Measurements from ENCODE around the gene FUT4.
"Not testable (repeated sequence)": the region's sequence is repeated elsewhere in the genome, so short reads cannot be mapped to it uniquely, and the experiment has no call there.

FUT4 gene

DNA sequence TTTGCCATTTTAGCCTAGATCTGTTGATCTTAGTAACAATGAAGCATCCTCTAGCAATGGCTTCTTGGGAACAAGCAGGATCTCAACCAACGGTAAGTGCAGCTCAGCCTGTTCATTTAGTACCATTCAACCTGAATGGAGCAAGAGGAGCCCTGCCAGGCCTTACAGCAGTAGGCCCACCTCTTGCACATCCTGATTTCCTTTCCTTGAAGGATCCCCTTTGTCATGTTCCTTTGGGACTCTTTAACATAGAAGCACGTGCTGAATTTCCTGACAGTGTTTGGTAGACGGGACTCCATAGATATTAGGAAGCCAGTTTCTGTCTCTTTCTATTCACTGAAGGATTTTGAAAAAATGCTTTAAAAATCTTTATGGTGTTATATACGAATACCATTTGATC lies 25.0 kb downstream of the FUT4 start:
- DNase-seq = no peak

DNA sequence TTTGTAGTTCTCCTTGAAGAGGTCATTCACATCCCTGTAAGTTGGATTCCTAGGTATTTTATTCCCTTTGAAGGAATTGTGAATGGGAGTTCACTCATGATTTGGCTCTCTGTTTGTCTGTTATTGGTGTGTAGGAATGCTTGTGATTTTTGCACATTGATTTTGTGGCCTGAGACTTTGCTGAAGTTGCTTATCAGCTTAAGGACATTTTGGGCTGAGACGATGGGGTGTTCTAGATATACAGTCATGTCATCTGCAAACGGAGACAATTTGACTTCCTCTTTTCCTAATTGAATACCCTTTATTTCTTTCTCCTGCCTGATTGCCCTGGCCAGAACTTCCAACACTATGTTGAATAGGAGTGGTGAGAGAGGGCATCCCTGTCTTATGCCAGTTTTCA lies 29.3 kb downstream of the FUT4 start:
- not testable (repeated sequence) for DNase-seq

DNA sequence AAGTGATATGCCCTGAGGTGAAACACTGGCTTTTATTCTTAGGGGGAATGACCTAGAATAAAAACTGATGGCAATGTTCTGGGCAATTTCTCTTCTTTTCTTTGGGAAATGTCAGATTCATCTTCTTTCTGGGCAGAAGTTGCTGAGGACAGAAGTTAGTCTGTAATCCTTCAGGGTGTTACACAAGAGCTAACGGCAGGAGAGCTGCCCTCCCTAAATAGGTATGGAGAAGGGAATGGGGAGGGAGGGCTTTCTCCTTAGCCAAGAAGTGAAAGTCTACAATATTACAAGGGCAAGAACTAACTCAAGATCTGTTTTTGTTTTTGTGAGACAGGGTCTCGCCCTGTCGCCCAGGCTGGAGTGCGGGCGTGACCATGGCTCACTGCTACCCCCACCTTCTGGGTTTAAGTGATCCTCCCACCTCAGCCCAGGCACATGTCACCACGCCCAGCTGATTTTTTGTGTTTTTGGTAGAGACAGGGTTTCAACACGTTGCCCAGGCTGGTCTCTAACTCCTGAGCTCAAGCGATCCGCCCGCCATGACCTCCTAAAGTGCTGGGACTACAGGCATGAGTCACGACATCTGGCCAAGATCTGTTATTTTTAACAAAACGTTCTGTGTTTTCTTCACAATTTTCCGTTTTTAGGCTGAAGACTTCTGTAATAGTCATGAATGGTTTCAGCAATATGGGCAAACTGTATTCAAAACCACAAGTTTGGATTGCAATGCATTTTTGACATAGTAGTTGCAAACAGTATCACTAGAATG lies 30.7 kb downstream of the FUT4 start:
- no peak for DNase-seq

DNA sequence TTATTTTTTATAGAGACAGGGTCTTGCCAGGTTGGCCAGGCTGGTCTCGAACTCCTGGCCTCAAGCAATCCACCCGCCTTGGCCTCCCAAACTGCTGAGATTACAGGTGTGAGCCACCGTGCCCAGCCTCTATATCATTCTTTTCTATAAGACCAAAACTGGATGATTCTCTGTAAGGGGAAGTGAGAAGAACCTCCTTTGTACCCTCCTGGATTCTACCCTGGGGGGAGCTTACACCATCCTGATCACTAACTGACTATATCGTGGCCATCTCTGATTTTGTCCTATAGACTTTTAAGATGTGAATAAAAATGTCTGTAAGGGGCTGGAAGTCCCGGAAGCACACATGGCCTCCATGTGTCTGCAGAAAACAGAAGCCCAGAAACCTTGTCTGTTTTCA lies 32.6 kb downstream of the FUT4 start:
- no peak for DNase-seq

DNA sequence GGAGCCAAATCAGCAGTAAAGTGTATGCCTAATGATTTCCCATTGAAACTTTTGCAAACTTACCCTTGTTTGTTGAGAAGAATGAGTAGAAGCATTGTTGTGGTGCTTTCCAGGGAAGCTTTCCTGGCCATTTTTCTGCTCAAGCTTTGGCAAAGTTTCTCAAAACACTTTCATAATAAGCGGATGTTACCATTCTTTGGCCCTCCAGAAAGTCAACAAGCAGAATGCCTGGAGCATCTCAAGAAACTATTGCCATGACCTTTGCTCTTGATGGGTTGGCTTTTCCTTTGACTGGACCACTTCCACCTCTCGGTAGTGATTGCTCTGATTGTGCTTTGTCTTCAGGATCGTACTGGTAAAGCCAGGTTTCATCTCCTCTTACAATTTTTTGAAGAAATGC lies 34.1 kb downstream of the FUT4 start:
- no peak for DNase-seq

DNA sequence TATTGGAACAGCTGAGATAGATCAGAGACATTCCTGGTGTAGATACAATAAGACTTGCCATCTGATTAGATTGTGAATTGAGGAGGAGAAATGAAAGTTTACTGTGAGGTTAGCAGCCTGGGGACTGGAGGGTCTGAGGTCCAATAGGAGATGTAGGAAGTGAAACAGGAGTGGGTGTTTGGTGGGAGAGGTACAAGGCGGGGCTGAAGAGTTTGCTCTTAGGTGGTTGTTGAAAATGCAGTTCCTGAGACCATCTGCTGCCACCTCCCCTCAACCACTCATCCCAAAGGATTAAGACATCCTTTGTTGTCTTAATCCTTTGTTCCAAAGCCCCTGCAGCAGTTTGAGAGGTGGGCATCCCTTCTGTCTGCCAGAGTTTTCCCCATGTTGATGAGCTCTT lies 38.2 kb downstream of the FUT4 start:
- DNase-seq = no peak

DNA sequence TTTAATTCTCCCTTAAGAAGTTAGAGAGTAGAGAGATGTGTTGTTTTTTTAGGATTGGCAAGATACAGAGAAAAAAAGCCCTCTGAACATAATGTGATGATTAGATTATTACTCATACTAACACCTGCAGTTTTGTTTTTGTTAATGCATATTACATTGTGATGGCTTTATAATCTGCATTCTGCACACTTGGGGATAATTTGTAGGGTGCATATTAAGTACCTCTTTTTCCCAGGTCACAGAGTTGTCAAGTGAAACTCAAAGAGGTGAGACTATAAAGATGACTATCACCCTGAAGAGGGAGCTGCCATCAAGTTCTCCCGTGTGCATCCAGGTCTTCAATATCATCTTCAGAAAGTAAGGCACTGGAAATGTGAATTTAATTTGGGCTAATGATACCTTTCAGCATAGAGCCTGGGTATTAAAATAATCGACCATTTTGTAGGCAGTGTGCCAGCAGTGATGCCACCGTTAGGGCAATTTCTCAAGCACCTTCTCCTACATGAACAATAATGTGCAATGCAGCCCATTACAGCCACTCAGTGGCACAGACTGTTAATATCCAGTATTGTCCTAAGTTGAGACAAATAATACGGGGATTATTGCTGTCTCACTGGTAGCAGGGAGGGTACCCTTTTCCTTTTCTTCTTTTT lies 39.6 kb downstream of the FUT4 start:
- DNase-seq = no peak

DNA sequence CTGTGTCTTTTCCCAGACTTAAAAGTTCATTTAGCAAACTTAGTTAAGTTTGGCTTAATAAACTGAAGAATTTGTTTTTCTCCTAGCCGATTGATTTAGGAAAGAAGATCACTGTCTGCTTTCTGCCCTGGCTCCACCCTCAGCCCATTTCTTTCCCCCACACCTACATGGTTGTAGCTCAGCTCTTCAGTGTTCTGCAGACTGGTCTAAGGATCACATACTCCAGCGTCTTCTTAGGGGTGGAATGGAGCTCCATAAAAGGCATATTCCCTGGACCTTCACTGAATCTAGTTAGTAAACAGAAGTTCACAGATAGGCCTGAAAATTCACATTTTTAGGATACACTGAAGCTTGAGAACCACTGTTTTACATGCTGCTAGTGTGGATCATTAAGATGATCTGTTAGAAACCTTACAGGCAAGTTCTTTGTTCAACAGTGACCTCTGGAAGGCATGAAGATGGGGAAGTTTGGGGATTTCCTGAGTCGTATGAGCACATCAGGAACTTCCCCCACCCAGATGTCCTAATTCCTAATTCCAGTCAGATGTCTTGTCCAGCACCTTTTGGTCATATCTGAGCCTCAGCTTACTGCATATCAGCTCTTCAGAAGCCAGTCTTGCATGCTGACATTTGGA lies 40.3 kb downstream of the FUT4 start:
- no peak for DNase-seq

DNA sequence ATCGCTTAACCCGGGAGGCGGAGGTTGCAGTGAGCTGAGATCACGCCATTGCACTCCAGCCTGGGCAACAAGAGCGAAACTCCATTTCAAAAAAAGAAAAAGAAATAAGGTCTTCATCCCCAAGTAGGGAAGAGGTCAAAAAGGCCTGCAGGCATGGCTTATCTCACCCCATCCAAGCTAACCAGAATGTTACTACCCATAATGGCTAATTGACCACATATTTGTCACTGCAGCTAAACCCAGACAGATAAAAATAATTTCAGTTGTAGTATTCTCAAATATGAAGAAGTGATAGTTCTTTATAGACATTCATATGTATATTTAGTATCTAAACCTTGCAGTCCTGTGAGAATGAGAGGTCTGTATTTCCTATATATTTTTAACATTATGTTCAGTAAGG lies 41.3 kb downstream of the FUT4 start:
- DNase-seq = no peak

DNA sequence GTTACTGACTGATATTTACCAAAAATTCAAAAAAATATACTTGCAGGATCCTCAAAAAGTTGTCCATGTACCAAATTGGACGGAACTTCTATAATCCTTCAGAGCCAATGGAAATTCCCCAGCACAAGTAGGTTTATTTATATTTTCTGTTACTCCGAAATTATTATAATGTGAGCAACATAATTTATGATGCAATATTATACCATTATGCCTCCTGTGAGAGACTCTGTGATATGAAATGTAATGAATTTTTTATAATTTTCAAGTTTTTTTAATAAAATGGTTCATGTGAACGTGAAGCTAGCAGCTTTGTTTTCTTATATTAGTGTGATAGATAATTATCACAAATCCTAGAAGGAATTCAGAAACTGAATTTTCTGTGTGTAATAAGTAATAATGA lies 41.7 kb downstream of the FUT4 start:
- DNase-seq = no peak

DNA sequence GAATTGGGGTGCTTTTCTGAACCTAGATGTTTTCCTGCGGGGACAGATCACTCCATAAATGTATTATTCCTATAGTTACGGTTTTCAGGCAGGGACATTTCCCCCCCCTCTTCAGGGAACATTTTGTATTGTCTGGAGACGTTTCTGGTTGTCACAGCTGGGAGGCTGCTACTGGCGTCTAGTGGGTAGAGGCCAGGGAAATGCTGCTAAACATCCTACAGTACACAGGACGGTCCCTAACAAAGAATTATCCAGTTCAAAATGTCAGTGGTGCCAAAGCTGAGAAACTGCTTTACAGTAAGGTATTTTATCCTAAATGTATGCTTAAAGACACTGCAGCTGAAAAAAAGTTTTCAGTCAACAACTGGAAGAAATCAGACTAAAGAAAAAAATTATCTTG lies 42.8 kb downstream of the FUT4 start:
- no peak for DNase-seq

DNA sequence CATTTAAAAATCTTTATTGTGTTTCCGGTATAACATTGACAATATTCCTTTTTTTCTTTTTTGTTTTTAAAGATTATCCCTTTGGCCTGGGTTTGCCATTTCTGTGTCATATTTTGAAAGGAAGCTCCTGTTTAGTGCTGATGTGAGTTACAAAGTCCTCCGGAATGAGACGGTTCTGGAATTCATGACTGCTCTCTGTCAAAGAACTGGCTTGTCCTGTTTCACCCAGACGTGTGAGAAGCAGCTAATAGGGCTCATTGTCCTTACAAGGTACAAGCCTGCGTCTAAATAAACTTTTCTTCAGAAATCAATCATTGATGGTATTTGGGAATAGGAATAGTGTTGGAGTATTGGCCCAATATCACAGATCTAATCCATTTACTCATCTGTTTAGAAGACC lies 43.3 kb downstream of the FUT4 start:
- no peak for DNase-seq

DNA sequence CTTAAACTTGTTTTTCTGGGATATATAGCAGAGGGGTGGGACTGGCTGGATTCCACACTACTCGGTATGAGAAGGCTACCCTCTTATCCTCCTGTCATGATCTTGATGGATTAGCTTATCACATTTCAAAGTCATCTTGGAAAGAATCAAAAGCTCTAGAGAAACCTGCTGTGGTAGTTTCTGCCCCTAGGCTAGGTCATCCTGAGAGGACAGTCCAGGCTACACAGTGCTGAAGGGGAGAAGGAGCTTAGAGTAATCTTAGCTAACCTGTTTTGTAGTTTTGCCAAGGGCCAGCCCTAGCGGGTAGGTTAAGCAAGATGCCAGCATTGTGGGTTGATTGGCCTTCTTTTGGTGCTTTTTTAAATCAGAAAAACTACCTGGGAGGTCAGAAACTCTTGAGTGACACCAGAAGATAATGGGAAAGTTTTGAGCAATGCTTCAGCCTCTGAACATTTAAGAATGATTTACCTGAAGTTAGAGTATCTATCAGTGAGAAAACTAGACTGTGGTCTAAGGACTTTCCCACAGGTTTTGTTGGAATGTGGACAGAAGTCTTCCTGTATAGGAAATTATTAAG lies 44.7 kb downstream of the FUT4 start:
- DNase-seq = no peak

DNA sequence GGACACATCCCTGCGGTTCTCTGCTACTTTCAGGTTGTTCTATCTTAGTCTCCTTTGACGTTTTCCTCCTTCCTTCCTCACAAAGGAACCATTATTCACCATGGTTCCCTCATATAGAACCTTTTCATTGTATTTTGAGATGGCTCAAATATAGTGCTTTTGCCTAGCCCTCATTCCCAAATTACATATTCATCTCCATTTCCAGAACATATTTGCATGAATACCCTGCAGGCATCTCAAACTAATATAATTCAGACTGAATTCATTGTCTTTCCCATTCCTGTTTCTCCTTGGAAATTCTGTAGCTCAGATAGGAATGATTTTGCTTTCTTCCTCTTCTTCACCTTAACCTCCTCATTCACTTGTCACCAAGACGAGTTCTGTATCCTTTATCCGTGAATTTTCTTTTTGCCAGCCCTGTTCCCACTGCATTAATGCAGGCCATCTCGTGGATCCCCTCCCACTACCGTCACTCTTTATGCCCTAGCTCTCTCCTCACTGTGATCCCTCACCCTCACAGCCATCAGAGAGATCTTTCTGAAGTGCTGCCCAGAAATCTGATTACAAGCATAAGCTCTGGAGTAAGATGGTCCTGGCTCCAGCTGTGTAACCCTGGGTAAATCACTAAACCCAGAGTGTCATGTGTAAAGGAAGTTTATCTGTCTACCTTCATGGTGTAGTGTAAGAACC lies 46.8 kb downstream of the FUT4 start:
- DNase-seq = no peak

DNA sequence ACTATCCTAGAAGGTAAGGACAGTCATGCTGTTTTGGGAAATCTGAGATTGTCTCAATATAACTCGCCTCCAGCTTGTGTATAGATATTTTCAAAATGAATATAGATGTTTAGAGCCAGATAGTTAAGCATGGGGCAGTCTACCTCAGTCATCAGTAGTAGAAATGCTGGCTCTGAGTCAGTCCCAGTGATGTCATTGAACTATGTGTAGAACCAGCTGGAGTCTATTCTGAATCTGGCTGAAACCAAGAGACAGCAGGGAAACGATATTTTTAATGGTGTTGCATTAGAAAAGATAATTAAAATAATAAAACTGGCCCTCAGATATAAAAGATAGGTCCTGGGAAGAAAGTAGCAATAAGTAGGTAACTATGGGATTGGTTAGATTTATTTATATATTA lies 49.3 kb downstream of the FUT4 start:
- no peak for DNase-seq

DNA sequence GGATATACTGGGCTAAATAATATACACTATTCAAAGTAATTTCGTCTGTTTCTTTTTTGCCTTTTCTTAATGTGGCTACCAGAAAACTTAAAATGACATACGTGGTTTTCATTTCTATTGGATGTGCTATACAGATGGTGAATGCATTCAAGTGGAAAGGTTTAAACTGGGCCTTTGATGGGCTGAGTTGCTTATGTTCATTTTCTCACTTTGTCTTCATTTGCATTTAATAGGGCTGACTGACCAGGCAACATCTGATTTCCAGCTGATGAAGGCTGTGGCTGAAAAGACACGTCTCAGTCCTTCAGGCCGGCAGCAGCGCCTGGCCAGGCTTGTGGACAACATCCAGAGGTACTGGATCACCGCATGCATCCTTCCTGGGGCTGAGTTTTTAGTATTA lies 51.4 kb downstream of the FUT4 start:
- DNase-seq = no peak

DNA sequence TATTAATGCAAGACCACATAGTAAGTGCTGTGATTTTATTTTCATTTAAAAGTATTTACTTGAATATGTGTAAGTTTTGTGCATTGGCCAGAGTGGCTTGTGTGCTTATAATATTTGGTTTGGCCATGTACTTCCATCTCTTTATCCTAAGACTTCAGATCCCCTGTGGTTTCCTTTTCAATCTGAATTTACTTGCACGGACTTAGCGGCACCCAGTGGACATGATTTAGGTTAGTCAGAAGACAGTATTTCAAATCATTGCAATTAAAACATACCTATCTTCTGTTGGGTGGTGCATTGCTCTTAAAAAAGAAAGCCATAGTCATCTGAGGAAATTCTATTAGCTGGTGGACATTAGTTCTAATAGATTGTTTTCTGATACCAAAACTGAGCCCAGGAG lies 54.2 kb downstream of the FUT4 start:
- DNase-seq = no peak

Data from central memory CD4-positive, alpha-beta T cell (primary cell).